NCI-H345 treated with DMSO at 0.1 percent for 48 hours (cell line): ENCODE measurements around the gene ALDH8A1.

Experiments
- DNase-seq: peaks from one replicate; lab custom pipeline; 2025; ENCODE audit not compliant: unreplicated experiment; lab: John Stamatoyannopoulos, UW

The ALDH8A1 gene

GRCh38 chr6:134951494-134952263 is 1.8 kb upstream of the ALDH8A1 start:
- DNase-seq = no peak

GRCh38 chr6:134950482-134950881 is 581 bp upstream of the ALDH8A1 start:
- DNase-seq = no peak

GRCh38 chr6:134948691-134949090 is 1.2 kb downstream of the ALDH8A1 start:
- DNase-seq = no peak

GRCh38 chr6:134948142-134948541 is 1.8 kb downstream of the ALDH8A1 start:
- DNase-seq = no peak

GRCh38 chr6:134945045-134945444 is 4.9 kb downstream of the ALDH8A1 start:
- DNase-seq = no peak

- no peak for DNase-seq
Measured at GRCh38 chr6:134943522-134944111, 6.3 kb downstream of the ALDH8A1 start.

GRCh38 chr6:134938896-134939295 is 11.0 kb downstream of the ALDH8A1 start:
- DNase-seq = no peak

- no peak for DNase-seq
Measured at GRCh38 chr6:134937426-134937825, 12.5 kb downstream of the ALDH8A1 start.

- DNase-seq = no peak
Measured at GRCh38 chr6:134936931-134937330, 13.0 kb downstream of the ALDH8A1 start.

- DNase-seq = no peak
Measured at GRCh38 chr6:134936476-134936875, 13.4 kb downstream of the ALDH8A1 start.

GRCh38 chr6:134934793-134935485 is 15.0 kb downstream of the ALDH8A1 start:
- DNase-seq = no peak

GRCh38 chr6:134932535-134933470 is 17.1 kb downstream of the ALDH8A1 start:
- DNase-seq = no peak

GRCh38 chr6:134932098-134932497 is 17.8 kb downstream of the ALDH8A1 start:
- no peak for DNase-seq

GRCh38 chr6:134930463-134930862 is 19.4 kb downstream of the ALDH8A1 start:
- DNase-seq = no peak

- DNase-seq = no peak
Measured at GRCh38 chr6:134928151-134928900, 21.6 kb downstream of the ALDH8A1 start.

- DNase-seq = no peak
Measured at GRCh38 chr6:134925800-134926199, 24.1 kb downstream of the ALDH8A1 start.

GRCh38 chr6:134921721-134922261 is 28.1 kb downstream of the ALDH8A1 start:
- DNase-seq = no peak

GRCh38 chr6:134921276-134921675 is 28.6 kb downstream of the ALDH8A1 start:
- no peak for DNase-seq

GRCh38 chr6:134920422-134920821 is 29.5 kb downstream of the ALDH8A1 start:
- DNase-seq = no peak

- DNase-seq = no peak
Measured at GRCh38 chr6:134918418-134918961, 31.4 kb downstream of the ALDH8A1 start.
